HG03045 (cell line): ENCODE measurements around the gene ERAL1.
"Not testable (repeated sequence)": the region's sequence is repeated elsewhere in the genome, so short reads cannot be mapped to it uniquely, and the experiment has no call there.

Source experiments
- ATAC-seq: cut with Tn5 transposase; IDR thresholded peaks from one replicate; pipeline ENCODE4 v1.9.1; 2021; ENCODE audit warnings: mild to moderate bottlenecking, moderate library complexity; ENCODE audit not compliant: unreplicated experiment

Gene ERAL1

DNA sequence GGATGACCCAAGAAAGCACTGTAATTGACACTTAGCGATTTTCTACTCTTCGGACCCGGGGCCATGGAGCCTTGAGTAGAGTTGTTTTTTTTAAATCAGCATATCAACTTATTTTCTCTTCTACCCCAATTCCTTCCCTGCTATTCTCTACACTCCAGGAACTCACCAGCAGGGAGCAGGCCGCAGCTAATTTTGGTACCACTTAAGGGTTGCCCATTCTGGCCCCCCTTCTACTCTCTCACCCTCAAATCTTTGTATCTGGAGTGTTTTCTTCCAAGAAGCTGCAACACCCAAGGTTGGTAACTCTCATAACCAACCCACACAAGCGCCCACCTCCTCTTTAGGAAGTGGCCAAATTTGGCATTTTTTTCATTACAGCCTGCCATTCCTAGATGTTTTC lies 5.5 kb upstream of the ERAL1 start:
- ATAC-seq = no peak

GRCh38 chr17:28853295-28853694 lies 1.5 kb upstream of the ERAL1 start:
- no peak for ATAC-seq

DNA sequence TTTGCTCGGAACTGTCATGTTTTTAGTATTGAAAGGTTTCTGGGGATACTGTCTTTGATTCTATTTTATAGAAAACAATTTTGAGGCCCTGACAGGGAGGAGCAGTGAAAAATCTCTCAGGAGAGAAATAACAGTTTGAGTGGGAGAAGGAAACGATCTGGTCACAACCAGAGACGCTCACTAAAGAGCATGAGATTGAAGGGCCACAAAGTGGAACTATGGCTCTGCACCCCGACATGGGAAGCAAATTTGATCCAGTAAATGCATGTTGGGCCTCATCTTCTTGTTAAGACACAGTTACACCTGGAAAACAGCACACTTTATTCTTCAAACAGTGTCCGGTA lies 492 bp downstream of the ERAL1 start:
- ATAC-seq = no peak

- ATAC-seq = no peak
Observed at GRCh38 chr17:28856028-28856574, 1.3 kb downstream of the ERAL1 start.

GRCh38 chr17:28857905-28858800 lies 3.3 kb downstream of the ERAL1 start:
- ATAC-seq = no peak

GRCh38 chr17:28858801-28859355 lies 4.1 kb downstream of the ERAL1 start:
- ATAC-seq = no peak

DNA sequence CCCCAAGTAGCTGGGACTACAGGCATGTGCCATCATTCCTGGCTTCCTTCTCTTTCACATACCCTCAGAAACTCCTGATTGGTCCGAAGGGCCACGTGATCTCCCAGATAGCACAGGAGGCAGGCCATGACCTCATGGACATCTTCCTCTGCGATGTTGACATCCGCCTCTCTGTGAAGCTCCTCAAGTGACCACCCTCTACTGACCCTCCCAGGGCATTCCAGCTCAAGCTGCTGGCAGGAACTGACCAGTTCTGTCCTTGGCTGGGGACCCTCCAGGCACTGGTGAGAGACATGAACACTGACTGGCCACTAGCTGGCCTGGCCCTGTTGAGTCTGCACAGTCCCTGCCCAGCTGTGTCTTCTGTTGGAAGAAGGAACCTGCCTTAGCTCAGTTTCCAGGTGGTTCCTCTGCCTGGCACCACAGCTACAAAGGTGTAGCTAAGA lies 5.6 kb downstream of the ERAL1 start:
- no peak for ATAC-seq

DNA sequence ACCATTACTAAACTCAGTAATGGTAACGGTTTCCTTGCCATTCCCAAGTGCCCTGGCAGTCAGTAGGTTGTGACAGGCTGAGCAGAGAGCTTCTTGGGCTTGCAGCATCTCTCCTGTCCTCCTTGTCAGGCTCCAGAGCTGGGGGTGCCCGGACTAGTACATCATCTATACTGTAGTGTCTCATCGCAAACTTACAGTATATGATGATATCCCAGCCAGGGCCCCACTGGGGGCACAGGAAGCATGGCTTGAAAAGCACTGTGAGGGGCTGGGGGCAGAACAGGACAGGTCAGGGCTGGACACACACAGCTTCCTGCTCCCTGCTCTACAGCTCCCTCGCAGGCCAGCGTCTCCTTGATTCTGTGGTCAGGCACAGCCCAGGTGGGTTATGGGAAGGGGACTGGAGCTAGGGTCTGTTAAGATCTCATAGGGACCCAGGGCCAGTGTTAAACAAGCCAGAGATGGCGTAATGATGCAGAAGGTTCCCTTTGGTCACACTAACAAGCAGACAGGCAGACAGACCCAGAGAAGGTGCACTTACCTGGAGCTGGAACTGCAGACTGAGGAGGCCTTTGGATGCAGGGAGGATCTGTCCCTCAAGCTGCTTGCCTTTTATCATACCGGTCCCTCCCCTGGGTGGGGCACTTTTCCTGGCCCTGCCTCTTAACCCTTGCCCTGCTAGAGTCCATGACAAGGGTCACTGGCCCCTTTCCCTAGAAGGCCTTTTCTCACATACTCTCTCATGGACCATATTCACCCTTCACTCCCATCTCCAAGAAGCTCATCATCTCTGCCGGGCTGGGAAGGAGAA lies 6.8 kb downstream of the ERAL1 start:
- no peak for ATAC-seq

DNA sequence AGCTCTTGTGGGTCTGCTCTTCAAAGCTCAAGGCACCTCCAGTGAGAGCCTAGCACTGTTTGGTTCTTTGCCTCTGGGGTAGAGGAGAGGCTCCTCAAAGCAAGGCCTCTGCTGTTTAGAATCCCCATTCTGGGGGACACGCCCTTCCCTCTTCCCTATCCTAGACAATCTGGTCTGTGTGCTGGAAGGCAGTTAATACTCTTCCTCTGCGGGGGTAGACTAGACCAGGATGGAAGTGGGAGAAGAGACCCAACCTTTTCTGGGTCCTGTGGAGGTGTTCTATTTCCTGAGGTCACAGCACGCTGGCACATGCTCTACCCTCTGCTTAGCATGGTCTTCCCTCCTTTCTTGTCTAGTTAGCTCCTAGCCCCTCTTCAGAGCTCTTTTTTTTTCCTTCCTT lies 7.7 kb downstream of the ERAL1 start:
- ATAC-seq = no peak

- no peak for ATAC-seq
Observed at GRCh38 chr17:28863953-28864352, 9.1 kb downstream of the ERAL1 start.

- no peak for ATAC-seq
Observed at GRCh38 chr17:28864991-28865849, 10.4 kb downstream of the ERAL1 start.

GRCh38 chr17:28865946-28866752 lies 11.3 kb downstream of the ERAL1 start:
- ATAC-seq = no peak

DNA sequence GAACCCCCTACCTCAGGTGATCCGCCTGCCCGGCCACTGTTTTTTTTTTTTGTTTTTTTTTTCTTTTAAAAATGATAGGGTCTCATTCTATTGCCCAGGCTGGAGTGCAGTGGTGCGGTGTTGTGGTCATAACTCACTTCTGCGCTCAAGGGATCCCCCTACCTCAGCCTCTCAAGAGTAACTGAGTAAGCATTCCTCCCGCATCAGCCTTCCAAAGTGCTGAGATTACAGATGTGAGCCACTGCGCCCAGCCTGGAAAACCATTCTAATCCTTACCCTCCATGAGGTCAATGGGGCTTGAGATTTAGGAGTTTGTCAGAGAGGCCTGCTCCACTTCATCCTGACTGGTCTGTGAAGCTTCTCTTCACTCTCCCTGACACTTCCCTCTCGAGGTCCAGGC lies 12.5 kb downstream of the ERAL1 start:
- no peak for ATAC-seq

DNA sequence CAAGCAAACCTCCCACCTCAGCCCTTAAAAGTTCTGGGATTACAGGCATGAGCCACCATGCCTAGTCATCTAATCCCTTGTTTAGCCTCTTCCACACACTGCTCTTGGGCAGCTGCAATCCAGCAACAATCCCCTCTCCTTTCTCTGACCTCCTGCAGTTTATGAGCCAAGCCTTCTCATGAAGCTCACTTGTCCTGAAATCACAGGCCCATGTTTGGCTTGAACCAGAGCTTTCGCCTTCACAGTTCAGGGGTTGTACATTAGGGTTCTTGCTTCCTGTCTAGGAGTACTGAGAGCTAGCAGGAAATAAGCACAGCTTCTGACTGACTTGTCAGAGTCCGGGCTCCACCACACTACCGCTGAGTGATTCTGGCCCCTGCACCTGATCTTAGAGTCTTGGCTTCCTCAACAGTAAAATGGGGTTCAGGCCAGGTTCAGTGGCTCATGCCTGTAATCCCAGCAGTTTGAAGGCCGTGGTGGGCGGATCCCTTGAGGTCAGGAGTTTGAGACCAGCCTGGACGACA lies 16.3 kb downstream of the ERAL1 start:
- ATAC-seq = peak; percentile 57

- ATAC-seq = no peak
Observed at GRCh38 chr17:28873839-28874238, 19.0 kb downstream of the ERAL1 start.

DNA sequence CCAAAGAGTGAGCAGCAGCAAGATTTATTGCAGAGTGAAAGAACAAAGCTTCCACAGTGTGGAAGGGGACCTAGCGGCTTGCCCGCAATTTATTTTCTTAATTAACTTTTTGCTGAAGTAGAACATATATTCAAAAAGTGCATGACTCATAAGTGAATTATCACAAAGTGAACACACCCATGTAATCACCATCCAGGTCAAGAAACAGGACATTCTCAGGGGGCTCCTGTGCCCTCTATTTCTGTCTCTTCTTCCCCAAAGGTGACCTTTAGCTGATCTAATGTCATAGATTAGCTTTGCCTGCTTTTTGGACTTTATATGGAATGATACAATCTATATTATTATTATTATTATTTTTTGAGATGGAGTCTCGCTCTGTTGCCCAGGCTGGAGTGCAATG lies 19.9 kb downstream of the ERAL1 start:
- no peak for ATAC-seq

DNA sequence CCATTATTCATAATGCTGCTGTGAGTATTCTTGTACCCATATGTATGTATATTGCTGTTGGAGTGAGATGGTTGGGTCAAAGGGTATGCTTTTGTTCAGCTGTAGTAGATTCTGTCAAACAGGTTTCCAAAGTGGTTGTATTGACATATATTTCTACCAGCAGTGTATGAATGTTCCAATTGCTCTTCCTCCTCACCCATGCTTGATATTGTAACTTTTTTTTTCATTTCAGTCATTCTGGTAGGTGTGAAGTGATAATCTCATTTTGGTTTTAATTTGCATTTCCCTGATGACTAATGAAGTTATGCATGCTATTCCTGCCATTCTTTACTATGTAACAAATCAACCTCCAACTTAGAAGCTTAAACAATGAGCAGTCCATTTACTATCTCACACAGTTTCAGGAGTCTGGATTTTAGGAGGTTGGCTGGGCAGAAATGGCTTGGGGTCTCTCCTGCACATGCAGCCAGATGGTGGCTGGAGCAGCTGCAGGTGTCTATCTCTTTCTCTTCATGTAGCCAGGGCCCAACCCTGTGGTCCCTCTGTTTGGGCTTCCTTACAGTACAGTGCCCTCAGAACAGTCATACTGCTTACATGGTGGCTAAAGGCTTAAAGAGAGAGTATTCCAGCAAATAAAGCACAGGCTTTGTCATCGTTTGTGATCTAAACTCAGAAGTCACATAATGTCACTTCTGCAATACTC lies 21.2 kb downstream of the ERAL1 start:
- ATAC-seq = no peak

- ATAC-seq = not testable (repeated sequence)
Observed at GRCh38 chr17:28877150-28877711, 22.4 kb downstream of the ERAL1 start.
